Ammon's horn (tissue), 1 donor: ENCODE measurements around the gene BPIFB1.

ENCODE experiments used
- DNase-seq: peaks from one replicate; pipeline ENCODE4 v3.0.0-alpha.2; 2016; ENCODE audit warnings: low spot score

The BPIFB1 gene

DNA sequence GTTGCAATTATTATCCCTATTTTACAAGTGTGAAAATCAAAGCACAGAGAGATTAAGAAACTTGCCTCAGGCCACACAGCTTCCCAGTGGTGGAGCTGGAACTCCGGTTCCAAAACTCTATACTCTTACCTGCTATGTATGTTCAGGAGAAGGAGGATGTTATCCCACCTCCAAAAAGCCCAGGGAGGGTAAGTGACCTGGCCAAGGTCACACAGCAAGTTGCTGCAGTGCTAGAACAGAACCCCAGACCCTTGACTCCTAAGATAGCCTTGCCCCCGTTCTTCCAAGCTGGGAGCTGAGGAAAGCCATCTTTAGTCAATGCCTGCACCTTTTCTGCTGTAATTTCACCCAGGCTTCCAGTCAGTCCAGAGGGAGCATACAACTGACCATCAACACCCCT is 42.3 kb downstream of the BPIFB1 start:
- DNase-seq = no peak

DNA sequence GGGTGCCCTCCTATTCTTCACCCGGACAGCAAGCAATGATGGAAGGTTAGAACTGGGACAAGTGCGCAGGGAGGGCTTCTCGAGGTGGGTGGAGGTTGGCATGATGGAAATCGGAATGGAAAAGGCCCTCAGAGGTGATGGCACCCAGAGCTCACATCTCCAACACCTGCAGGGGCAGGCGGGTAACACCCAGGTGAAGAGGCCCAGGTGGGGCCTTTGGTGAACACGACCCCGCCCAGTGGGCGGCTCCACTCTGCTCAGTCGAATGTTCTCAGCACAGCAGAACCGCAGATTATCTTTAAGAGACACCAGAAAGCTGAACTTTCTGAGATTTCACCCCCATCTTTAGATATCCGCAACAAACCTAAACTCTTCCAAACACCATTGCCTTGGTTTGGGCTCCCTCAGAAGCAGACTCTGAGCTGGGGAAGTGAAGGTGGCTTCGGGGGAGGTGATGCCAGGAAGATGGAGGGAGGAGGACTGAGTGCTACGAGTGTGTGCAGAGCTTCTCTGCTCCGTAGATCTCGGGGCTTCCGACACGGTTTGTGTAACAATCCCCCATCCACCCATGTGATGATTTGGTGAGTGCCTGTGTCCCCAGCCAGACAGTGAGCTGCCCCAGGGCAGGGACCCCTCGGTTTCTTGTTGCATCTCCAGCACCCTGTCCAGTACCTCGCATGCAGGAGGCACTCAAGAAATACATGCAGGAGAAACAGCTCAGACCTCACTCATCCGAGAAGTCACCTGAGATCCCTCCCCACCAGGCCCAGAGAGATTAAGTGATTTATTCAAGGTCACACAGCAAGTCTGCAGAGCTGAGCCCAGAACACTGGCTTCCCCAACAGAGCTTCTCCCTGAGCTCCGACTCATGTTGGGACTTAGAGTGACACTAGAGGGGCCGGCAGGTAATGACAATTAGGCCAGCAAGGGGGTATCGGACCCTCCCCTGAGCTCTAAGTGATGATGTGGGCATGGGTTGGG is 45.4 kb downstream of the BPIFB1 start:
- no peak for DNase-seq

DNA sequence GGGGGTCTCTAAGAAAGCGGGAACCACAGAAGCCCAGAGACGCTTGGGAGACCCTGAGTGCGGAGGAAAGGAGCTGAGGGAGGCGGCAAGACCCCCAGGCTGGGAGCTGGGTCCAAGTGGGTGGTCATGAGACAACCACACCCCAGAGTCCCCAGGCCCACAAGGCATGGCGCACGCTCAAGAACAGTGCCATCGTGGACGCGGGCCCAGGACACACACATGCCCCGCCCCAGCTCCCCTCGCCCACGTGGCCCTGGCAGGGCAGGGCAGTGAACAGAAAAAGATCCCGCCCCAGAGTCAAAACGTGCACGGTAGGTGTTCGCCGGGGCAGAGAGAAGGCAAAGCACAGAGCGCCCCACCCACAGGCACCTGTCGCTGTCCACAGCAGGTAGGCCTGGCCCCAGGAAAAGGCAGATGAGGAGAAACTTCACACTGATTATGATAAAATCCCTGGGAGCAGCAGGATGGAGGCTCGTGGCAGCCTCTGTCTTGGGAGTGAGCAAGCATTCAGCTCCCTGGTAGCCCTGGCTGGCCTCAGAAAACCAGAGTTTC is 50.0 kb downstream of the BPIFB1 start:
- DNase-seq = no peak

DNA sequence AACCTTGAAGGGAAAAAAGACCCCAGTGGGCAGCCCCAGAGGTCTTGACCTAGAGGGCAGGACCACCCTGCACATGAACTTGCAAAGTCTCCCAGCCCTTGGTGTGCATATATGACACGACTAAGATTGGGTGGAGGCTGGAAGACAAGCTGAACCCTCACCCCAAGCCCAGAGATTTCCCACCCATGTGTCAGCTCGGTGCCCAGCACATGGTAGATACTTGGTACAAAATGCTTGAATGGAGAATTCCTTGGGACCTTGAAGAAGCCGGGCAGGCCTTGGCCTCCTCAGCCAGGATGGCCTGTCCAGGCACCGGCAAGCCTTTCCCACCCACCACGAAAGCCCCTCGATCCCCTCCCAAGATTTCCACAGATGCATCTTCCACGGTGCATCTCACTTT is 50.6 kb downstream of the BPIFB1 start:
- no peak for DNase-seq

DNA sequence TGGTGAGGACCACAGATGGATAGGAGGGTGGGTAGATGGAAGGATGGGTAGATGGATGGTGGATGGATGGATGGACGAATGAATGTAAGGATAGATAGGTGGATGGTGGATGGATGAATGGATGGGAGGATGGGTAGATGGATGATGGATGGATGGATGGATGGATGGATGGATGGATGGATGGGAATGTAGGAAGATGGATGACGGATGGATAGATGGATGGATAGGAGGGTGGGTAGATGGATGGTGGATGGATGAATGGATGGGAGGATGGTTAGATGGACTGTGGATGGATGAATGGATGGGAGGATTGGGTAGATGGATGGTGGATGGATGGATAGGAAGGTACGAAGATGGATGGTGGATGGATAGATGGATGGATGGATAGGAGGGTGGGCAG is 51.1 kb downstream of the BPIFB1 start:
- DNase-seq = no peak

DNA sequence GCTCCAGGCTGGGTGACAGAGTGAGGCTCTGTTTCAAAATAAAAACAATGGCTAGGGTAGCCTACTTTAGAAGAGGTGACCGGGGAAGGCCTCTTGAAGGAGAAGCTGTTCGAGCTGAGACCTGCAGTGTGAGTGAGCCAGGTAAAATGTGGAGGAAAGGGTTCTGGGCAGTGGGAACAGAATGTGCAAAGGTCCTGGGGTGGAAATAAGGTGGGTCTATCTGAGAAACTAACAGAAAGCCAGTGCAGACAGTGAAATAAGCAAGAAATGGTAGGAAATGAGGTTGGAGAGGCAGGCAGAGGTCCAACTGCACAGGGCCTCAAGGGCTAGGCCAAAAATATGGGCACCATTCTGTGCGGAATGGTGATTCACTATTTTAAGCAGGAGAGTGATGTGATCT is 53.4 kb downstream of the BPIFB1 start:
- DNase-seq = no peak

DNA sequence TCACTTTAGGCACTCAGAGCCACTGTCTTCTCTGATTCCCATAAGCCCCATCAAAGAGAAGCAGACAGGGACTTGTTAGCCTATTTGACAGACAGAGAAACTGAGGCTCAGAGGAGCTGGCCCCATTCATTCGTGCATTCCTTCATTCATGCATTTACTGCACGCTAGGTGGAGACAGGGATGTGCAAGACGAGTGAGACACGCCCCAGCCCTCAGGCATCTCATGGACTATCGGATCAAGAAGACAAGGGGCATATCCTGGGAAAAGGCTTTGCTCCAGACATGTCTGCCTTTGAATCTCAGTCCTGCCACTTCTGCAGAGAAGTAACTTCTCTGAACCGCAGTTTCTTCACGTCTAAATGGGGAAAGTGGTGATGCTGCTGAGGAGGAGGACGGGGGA is 54.1 kb downstream of the BPIFB1 start:
- no peak for DNase-seq

DNA sequence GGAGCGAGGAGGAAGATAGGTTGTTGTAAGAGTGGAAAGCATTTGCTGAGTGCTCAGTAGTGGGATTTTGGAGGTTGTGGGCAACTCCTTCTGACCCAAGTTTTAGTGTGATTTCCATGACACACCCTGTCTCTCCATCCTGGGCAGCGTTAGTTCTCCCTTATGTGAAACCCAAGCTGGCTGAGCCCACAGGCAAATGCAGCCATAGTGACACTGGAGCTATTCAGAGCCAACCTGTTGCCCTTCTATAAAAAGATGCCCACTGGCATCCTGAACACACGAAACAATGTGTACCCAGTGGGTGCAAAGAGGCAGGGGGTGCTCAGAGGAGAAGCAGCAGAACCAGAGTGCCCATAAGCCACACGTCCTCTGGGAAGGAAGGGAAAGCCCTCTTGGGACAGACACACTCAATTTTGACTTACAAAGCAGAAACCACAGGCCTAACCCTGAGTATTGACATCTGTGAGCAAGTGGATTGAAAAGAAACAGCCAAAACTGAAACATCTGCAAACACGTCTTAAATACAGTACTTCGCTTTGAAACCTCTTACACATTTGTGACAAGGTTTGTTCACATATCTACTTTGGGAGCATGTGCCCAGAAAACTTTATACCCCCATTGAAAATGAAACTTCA is 54.6 kb downstream of the BPIFB1 start:
- DNase-seq = no peak

DNA sequence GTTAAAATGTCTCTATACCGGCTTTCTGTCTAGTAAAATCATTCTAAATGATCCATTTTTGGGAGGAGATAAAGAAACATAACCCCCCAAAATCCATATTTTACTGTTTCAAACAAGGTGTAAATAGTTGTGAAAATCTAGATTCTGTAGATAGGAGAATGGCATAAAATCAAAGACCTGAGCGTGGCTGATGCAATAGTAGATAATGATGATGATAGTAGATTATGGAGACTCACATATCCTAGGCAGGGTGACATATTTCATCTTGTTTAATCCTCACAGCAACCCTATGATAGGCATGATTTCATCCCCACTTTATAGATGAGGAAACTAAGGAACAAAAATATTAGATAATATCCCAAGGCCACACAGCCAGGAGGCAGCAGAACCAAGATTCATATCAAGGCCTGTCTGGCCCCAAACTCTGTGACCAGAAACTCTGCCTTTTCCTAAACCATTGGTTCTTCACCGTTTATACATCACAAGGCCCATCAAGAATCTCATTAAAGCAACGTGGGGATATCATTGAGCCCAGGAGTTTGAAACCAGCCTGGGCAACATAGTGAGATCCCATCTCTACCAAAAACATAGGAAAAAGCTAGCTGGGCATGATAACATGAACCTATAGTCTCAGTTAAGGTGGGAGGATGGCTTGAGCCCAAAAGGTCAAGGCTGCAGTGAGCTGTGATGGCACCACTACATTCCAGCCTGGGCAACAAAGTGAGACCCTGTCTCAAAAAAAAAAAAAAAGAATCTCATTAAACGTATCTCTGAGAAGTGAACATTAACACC is 55.6 kb downstream of the BPIFB1 start:
- no peak for DNase-seq

DNA sequence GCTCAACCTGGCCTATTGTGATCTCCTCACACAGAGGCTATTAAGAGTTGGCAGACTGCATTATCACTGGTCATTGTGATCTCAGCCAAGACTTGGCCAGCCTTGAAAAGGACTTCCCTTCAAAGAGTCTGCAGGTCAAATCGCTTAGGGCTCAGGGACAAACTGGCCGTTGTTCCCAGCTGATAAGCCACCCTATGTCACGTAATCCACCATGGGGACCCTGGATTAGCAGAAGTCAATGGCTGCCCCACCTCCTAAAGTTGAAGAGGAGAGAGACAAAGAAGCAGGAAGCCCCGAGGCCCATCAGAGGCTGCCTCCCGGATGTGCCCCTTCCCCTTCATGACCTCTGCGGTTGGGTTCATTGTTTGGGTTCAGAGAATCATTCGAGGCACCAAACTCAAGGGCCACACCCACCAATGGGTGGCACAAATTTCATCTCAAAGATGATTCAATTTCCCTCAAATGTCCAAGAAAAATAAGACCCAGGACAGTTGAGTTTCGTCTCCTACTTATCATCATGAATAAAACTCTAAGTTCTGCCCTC is 56.6 kb downstream of the BPIFB1 start:
- DNase-seq = no peak

DNA sequence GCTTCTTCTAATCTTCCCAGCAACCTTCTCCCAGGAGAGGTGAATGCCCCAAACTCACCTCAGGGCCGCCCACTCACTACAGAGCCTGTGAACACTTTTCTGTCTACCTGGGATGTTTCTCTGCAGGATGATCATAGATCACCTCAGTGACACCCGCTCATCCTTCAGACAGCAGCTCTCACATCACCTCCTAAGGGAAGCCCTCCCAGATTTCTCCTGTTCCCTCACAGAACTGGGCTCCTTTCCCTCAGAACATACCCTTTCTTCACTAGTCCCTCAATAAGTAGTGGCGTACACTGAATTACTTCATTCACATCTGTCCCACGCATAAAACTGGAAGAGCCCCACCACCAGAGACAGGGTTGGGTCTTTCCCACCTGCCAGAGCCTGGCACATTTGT is 60.5 kb downstream of the BPIFB1 start:
- DNase-seq = no peak

DNA sequence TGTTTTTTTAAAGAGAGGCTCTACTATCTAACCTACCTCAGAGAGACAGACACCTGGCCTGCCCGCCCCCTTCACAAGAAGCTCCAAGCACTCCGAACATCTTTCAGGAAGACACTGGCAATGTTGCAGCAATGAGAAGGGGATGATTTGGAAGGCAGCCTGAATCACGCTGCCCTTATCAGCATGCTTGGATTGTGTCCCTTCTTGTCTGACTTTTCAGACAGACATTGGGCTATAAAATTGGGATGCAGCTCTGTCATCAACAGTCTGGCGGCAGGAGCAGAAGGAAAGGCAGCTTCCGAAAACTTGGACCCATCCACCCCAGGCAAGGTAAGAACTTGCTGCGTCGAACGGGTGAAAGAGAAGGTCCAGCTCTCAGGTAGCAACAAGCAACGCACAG is 62.3 kb downstream of the BPIFB1 start:
- no peak for DNase-seq

DNA sequence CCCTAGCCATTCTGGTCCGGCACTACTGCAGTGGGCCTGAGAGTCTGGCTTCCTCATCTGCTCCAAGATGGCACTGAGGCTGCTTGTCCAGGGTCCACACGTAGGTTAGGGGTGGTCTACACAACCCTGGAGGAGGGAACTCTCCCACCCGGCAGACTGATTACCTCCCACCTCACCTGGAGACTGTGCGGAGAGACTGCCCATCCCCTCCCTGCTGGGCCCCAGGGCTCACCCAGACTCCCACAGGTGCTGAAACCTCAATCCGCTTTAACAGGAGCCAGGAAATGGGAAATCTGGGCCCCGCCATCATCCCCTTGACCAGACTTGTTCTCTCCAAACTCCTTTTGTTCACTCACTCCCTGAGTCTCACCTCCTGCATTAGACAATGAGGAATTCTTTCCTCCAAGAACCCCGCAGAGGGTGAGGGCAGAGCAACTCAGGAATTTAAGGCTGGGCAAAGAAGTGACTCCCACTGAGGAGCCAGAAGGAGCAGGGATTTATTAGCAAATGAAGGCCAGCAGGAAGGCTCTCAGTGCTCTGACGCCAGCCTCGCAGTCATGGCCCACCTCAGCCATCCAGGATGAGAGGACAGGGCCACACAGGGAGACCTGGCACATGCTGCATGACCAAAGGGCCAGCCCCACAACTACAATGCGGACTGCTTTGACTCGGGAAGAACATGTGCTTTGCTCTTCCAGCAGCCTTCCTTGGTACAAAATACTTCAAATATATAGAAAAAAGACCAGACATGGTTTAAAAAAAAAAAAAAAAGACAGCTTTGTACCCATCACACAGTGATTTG is 65.3 kb downstream of the BPIFB1 start:
- no peak for DNase-seq

DNA sequence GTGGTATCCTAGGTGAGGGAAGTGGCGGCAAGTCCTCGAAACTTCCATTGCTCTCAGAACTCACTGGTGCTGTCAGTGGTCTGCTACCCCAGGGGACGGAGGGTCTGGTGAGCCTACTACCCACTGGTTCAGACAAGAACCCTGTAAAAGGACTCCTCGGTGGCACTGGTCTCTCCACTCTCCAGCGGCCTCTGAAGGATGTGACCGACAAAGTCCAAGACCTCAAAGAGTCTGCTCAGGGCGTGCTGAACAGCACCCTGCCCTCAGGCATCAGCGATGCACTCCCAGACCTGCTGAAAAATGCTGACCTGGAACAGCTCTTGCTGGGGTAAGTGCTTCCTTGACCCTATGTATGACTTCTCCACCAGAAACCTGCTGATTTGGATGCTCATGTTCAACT is 66.5 kb downstream of the BPIFB1 start:
- no peak for DNase-seq

DNA sequence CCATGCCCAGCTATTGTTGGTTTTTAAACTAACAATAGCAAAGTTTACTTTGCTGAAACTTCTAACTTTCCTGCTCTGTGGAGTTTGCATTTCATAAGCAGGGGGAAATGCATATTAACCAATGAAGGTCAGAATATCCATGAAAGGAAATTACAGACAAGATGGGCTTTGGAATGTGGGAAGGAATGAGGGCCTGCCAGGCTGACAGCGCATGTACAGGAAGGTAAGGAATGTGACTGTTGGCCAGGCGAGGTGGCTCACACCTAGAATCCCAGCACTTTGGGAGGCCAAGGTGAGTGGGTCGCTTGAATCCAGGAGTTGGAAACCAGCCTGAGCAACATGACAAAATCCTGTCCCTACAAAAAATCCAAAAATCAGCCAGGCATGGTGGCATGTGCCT is 68.7 kb downstream of the BPIFB1 start:
- no peak for DNase-seq

DNA sequence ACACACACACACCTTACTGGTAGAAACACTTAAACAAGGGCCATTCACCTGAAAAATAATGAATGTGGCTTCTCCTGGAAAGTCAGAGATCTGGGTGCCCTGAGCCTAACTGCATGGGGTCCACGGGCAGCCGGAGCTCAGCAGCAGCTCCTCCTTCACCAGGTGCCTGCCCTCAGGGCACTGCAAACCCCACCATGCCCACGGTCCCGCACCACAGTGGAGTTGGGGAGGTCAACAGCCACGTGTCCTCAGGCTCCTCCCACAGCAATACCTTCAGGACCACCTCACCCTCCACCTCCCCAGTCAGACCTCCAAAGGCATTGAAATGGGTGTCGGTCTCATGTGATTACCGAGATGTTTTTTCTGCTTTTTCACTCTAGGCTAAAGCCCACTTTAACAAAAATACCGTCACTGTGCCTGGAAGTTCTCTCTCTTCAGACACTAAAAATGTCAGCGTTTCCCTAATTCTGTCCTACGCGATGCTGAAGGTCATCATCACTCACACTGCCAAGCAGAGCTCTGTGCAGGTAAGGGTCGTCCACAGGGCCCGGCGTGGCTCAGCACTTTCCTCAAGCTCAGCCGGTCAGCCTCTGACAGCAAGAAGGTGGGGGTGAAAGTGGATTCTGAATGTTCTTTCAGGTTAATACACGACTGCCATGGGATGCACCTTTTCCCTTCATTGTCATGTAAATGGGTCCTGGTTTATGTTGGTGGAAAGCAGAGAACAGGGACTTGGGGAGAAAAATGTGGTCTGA is 69.4 kb downstream of the BPIFB1 start:
- DNase-seq = no peak

DNA sequence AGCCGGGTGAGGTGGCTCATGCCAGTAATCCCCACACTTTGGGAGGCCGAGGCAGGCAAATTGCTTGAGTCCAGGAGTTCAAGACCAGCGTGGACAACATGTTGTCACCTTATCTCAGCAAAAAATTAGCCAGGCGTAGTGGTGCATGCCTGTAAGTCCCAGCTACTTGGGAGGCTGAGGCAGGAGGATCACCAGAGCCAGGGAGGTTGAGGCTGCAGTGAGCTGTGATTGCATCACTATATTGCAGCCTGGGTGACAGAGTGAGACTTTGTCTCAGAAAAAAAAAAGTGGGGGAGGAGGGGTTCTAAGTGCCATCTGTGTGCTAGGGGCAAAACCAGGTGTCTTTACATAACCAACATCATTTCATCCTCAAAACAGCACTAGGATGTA is 70.0 kb downstream of the BPIFB1 start:
- no peak for DNase-seq
